Right ventricle myocardium inferior (tissue), 1 donor: ENCODE data around the gene ZNF205. TPM values are rescaled to one million over a fixed set of nuclear protein-coding genes. Genes with fewer than 3 reads are reported as not detected.

Experiments
- ATAC-seq: fragments of 200-7000 bp; cut with Tn5 transposase; one replicate; pipeline ENCODE4 v1.9.1; 2020; ENCODE audit warnings: mild to moderate bottlenecking, moderate library complexity
- DNase-seq: peaks from one replicate; pipeline ENCODE4 v3.0.0; 2021; ENCODE audit errors: missing footprints
- intact Hi-C: fragments of 100-400 bp; cut with DNase I; formaldehyde crosslinking; loops from one replicate; pipeline ENCODE4 v1.11.0; 2022
- total RNA-seq: library from RNA; stranded (reverse); fragmentation: NEBNext Ultra II Directional; extraction: Animal tissue kit (Norgen Biotek cat#: 25700); gene quantifications from one replicate; pipeline ENCODE4 v1.2.1, GENCODE V29; 2021
- donor health status: DM: no; HTN: yes; CAD: no; lungs with severe emphysema.

Gene ZNF205
- total RNA-seq, 1 donor from 2014 or later: 7.4 TPM

DNA sequence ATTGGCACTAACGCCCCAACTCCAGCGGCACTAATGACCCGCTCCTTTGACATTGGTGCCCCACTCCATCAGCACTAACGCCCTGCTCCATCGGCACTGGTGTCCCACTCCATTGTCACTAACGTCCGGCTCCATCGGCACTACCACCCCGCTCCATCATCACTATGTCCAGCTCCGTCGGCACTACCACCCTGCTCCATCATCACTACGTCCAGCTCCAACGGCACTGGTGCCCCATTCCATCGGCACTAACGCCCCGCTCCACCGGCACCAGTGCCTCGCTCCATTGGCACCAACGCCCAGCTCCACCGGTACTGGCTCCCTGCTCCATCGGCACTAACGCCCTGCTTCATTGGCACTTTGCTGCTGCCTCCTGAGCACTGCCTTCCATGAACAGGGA is 29.9 kb downstream of the ZNF205 start:
- peak; percentile 65 for DNase-seq
- no peak for ATAC-seq

DNA sequence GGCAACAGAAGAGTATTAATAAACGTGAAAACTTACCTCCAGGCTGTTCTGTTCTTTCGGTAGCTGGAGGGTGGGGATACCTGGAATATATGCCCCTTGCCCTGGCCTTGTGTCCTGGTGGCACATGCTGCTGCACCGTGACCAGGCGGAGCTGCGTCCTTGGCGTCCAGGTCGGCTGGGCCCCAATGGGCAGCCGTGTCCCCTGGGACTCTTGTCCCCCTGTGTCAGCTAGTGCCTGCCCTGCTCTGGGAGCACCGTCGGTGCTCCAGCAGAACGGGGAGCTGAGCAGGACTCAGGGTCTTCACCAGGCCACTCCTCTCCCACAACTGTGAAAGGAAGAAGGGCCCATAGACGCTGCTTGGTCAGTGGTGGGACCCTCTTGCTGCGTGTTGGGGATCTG is 30.4 kb downstream of the ZNF205 start:
- intact Hi-C loops: no loop called here
- DNase-seq: no peak

More for the DNA sequence above, 29.9 kb downstream of the ZNF205 start:
- intact Hi-C loops: no loop called here

DNA sequence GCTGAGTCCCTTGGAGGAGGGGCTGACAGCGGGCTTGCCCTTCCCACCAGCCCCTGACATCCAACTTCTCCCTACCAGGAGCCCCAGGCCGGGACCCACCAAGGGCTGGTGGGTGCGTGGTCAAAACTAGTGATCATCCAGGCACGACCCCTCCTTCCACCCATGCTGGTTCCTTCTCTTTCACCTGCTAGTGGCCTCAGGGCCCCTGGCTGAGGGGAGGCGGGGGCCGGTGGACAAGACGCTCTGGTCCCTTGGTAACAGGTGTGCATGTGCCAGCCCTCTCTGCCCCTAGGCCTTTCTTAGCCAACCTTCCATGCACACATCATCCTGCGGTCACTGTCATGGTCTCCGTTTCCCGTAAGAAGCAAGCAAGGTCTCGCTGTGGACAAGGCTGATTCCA is 30.8 kb downstream of the ZNF205 start:
- DNase-seq: peak; percentile 53
- intact Hi-C loops: no loop called here
- peak; percentile 5 for ATAC-seq

More for the DNA sequence above, 30.4 kb downstream of the ZNF205 start:
- ATAC-seq: no peak

DNA sequence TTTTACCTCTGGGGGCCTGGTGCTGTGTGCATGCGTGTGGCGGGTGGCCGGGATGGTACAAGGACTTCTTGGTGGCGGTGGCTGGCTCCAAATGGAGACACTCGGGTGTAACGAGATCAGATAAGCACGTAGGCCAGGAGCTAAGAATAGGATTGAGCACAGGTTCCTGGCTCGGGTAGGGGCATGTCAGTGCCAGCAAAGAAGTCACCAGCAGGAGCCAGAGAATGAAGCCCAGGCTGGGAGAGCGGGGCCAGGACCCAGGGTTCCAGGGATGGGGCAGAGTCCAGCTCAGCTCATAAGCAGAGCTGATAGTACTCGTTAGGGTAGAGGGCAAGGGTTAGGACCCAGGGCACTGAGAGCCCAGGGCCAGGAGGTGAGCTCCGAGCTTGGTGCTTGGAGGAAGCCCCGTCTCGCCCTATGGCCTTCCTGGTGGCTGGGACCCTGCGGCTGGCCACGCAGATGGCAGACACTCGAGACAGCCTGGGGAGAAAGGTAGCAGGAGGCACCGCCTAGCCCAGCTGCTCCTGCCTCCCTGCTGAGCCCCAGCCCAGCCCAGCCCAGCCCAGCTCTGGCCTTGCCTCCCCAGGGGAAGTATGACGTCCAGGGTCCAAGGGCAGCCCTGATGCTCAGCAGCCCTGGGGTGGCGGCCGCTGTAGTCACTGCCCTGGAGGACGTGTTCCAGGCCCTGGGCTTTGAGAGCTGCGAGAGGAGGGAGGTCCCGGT is 31.4 kb downstream of the ZNF205 start:
- DNase-seq (no peak), ATAC-seq (peak; percentile 85)
- intact Hi-C loops: no loop called here

DNA sequence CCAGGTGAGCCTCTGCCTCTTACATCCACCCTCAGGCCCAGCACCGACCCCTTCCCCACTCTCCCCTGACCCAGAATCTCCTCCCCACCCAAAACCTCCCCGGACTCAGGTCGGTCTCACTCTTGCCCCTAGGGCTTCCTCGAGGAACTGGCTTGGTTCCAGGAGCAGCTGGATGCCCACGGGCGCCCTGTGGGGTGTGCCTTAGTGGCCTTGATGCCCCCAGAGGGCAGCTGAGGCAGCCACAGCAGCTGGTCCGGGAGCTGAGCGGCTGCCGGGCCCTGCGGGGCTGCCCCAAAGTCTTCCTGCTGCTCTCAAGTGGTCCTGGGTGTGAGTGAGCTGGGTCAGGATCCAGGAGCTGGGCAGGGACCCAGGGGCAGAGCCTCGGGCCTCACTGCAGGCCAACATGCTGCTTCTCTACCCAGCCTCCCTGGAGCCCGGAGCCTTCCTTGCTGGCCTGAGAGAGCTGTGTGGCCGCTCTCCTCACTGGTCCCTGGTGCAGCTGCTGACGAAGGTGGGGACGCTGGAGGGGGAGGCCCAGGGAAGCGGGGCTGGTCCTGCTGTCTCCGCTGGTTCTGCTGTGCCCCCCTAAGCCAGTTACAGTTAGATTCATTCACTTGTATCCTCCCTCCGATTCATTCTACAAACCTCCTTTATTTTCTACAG is 32.1 kb downstream of the ZNF205 start:
- DNase-seq (no peak), ATAC-seq (no peak)
- intact Hi-C loops: no loop called here

DNA sequence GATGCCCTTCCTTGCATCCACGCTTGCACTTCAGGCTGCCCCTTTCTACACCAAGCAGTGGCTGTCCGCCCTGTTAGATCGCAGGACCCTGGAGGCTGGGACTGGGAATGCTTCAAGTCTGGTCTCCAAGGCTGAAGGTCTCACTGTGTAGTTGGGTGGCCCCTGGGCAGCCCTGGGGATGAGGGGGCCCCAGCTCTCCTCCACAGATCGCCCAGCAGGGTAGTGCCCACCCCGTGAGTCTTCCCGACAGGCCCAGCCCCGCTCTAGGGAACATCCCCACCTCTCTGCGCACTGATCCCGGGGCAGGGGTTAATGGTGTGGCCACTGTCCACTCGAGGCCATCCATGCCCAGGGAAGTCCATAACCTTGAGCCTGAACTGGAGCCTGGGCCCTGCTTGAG is 32.8 kb downstream of the ZNF205 start:
- intact Hi-C loops: no loop called here
- DNase-seq (no peak), ATAC-seq (no peak)

DNA sequence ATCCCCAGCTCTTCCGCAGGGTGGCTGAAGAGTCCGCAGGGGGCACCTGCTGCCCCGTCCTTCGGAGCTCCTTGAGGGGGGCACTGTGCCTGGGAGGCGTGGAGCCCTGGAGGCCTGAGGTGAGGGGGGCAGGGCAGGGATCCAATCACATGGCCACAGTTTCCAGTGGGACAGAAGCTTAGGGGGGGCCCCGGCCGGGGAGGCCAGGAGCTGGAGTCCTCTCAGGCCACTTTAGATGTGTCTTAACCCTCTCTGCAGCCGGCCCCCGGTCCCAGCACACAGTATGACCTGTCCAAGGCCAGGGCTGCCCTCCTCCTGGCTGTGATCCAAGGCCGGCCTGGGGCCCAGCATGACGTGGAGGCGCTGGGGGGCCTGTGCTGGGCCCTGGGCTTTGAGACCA is 33.3 kb downstream of the ZNF205 start:
- DNase-seq (no peak), ATAC-seq (no peak)
- intact Hi-C loops: no loop called here

DNA sequence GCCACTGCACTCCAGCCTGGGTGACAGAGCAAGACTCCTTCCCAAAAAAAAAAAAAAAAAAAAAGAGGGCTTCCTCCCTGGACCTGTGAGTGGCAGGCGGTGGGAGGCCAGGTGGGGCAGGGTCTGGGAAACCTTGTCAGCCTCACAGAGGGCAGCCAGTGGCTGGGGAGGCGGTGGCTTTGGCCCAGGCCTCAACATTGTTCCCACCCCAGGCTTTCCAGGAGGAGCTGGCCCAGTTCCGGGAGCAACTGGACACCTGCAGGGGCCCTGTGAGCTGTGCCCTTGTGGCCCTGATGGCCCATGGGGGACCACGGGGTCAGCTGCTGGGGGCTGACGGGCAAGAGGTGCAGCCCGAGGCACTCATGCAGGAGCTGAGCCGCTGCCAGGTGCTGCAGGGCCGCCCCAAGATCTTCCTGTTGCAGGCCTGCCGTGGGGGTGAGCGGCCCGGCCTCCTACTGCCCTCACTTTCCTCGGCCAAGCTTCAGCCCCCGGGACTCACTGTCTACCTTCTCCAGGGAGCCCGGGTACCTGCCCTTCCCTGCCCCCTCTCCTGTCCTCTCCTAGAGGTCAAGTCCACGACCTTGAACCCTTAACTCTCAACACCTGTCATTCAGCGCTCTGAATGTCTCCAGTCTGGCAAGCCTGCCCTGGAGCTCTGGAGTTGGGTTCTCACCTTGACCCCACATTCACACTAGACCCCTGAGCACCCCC is 34.8 kb downstream of the ZNF205 start:
- intact Hi-C loops: no loop called here
- DNase-seq (peak; percentile 37), ATAC-seq (no peak)

DNA sequence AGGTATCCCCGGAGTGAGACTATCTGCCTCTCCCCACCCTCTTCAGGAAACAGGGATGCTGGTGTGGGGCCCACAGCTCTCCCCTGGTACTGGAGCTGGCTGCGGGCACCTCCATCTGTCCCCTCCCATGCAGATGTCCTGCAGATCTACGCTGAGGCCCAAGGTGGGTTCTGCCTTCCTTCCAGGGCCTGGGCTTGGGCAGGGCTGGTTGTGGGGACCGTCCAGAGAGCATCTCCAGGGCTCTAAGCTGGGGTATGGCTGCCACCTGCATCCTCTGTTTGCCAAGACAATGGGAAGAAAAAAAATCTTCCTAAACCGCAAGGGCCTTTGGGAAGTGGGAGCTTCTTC is 35.3 kb downstream of the ZNF205 start:
- intact Hi-C loops: no loop called here
- ATAC-seq (no peak), DNase-seq (no peak)

DNA sequence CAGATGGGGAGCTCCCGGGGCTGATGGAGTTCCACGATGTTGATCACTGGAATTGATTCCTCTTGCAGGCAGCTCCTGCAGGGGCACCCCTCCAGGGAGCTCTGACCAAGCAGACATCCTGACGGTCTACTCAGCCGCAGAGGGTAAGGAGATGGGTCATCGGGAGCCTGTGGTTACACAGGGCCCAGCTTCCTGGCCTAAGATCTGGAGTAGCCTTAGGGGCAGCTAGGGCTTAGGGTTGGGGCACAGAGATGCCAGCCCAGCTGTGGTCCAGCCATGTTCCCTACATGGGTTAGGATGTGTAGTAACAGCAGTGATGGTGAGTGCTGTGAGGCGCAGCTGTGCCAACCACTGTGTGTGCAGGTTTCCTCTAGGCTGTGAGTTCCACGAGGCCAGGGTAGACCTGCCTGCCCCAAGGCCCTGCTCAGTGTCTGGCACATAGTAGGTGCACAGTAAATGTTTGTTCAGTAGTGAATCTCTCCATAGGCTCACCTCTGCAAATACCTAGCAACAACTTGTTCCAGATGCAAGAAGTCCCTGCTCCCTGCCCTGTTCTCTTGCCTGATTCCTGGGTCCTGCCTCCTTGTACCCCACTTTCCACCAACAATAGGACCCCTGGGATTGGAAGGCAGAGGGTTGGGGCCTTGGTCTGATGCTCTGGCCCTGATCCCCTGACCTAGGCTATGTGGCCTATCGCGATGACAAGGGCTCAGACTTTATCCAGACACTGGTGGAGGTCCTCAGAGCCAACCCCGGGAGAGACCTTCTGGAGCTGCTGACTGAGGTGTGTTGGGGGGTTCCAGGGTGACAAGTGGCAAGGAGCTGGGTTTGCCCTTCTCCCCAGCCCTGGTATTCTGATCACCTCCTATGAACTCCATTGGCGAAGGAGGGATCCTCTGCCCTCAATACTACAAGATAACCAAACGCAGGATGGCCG is 36.1 kb downstream of the ZNF205 start:
- no peak for ATAC-seq
- peak; percentile 67 for DNase-seq
- intact Hi-C loops: no loop called here

DNA sequence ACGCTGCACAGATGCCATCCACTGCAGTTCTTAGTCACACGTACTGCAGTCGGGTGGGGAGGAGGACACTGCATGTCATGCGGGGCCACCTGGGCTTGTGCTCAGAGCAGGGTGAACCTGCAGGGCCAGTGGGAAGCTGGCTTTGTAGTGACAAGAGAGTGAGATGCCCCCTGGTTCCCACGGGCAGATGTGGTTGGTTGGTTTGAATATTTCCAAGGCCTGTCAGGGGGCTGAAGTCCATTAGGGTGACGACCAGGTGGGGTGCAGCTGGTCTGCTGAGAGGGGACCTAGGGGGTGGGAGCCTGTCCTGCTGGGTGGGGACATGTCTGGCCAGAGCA is 36.8 kb downstream of the ZNF205 start:
- intact Hi-C loops: no loop called here
- DNase-seq (no peak), ATAC-seq (no peak)

DNA sequence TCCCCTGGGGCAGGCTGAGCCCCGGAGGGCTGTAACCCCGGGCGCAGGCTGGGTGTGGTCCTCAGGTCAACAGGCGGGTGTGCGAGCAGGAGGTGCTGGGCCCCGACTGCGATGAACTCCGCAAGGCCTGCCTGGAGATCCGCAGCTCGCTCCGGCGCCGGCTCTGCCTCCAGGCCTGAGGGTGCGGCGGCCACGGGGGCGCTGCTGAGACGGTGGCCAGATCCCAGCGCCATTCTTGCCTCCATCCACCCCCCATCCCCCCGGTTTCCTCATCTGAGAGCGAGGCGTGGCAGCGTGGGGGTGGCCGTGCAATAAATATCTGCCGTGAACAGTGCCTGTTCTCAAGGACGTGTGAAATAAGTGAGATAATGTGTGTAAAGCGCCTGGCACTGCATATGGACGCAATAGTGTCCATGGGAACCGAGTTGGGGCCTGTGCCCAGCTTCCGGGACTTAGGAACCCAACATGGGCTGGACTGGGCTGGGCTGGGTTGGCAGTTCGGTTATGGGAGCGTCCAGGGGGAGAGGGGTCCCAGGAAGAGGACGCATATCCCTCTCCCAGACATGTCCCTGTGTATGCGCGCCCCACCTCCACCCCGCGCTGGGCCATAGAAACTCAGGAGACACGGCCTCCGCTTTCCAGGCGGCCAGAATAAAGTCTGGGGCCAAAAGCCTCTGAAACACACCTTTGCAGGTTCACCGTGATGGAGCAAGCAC is 37.4 kb downstream of the ZNF205 start:
- intact Hi-C loops: loop anchor here (2.0 kb wide), 1 partner anchor 15 kb away; the partner anchor contains the start of gene ZNF213
- peak; percentile 56 for ATAC-seq
- peak; percentile 88 for DNase-seq

DNA sequence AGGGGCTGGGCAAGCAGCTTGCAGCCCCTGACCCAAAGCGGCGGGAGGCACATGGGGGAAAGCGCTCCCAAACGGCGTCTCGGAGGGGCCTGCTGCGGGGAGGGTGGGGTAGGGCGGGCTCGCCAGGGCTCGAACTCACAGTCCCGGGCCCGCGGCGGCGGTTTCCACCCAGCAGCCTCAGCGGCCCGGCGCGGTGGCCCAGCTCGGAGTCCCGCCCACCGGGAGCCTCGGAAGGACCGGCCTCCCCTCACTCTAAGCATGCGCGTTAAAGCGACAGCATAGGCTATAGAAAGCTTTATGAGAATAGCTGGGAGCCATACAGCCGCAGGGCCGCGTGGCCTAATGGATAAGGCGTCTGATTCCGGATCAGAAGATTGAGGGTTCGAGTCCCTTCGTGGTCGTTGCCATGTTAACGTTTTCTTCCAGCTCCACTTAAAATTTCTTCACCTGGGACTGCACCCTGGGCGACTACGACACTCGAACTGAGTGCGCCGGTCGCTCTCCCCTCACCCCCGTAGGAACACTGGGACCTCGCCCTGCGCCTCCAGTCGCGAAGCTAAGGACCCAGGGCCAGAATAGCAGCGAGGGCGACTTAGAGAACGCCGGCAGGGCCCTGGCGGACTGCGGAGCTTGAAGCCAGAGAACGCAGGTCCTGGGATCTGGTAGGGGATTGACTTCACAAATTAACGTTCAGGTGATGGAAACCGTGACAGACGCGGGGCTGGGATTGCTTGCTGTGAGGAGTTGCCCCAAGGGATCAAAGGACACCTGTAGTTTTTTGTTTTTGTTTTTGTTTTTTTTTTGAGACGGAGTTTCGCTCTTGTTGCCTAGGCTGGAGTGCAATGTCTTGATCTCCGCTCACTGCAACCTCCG is 38.2 kb downstream of the ZNF205 start:
- intact Hi-C loops: loop anchor here (2.0 kb wide), 1 partner anchor 16 kb away; the partner anchor contains the start of gene ZNF213

DNA sequence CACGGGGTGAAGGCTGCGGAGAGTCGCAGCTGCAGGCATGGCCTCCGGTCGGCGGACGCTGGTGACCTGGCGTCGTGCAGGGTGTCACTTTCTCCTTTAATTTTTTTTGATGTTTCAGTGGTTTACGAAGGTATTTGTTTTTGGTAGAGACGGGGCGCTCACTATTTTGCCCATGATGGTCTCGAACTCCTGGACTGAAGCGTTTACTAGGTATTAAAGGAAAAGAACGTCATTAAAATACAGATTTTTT is 39.6 kb downstream of the ZNF205 start:
- ATAC-seq: no peak

More for the DNA sequence above, 38.2 kb downstream of the ZNF205 start:
- ATAC-seq: peak; percentile 94
- peak; percentile 96 for DNase-seq

DNA sequence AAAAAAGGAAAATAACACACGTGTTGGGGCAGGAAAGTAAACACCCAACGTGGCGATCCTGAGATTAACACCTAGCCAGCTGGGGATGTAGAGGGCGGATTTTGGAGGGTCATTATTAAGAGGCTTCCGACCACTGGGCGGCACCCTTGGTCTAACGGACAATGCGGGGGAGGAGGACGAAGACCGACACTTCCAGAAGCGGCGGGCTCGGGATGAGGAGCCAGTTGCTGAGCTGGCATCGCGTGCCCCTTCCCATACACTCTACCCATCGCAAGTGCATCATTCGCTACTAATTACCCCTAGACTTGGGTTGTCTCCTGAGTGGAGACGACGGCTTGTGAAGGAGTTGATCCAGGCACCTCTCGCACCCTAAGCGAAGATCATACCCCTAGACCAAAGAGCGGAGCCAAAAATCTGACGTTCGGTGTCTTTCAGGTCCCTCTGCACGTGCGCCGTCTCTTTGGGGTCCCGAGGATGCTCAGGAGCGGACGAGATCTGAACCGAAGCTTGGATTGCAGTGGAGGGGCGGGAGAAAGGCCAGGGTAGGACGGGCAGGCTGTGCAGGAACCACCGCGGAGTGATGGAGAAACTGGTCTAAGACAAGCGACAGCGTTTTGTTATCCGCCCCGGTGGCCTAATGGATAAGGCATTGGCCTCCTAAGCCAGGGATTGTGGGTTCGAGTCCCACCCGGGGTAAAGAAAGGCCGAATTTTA is 40.0 kb downstream of the ZNF205 start:
- intact Hi-C loops: loop anchor here (1.0 to 2.0 kb wide), 2 partner anchors 93 to 348 kb away; partner anchors contain the start of gene CLUAP1
- peak; percentile 62 for ATAC-seq

More for the DNA sequence above, 39.6 kb downstream of the ZNF205 start:
- DNase-seq: peak; percentile 11
- intact Hi-C loops: loop anchor here (1.0 to 2.0 kb wide), 2 partner anchors 93 to 349 kb away; partner anchors contain the start of gene CLUAP1

DNA sequence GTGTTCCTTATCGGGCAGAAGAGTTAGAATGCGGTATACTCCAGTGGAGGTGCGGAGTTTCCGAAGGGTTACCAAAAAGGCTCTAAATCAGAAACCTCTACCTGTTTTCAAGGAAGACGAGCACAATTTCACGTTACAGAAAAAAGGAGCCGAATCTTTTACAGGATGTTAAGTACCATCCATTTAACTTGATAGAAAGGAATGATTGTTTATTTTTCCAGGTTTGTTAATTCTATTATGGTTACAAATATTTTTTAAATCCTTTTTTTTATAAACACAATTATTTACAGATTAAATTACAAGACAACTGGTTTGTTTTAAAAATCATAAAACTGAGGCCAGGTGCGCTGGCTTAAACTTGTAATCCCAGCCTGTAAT is 40.6 kb downstream of the ZNF205 start:
- ATAC-seq (no peak), DNase-seq (no peak)
- intact Hi-C loops: loop anchor here (1.0 to 2.0 kb wide), 2 partner anchors 94 to 348 kb away; partner anchors contain the start of gene CLUAP1

More for the DNA sequence above, 40.0 kb downstream of the ZNF205 start:
- peak; percentile 86 for DNase-seq

DNA sequence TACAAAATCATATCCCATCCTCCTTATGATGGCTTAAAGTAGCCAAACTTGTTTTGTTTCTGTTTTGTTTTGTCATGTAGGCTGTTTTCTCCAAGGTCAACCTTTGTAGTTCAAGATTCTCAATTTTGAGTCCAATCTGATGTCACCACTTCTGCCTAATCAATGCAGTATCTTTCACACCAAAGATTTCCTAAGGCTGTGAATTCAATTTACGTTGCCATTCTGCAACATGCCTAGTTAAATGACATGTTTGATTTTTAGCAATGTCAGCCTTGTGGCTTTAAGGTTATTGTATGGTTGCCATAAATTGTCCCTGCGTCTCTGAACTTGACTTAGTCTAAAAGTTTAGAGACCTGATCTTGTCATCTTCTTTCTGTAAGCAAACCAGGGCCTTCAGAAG is 42.8 kb downstream of the ZNF205 start:
- intact Hi-C loops: no loop called here
- DNase-seq (no peak), ATAC-seq (no peak)
